Measurements from ENCODE around the gene DCP1A.
"Not testable (repeated sequence)": the region's sequence is repeated elsewhere in the genome, so short reads cannot be mapped to it uniquely, and the experiment has no call there.

Gene DCP1A

GRCh38 chr3:53269888-53270880, 77.2 kb downstream of the DCP1A start:
- in situ Hi-C loops (cut with MboI; ENCODE audit: low sequenced_read_pairs): no loop called here

- in situ Hi-C loops (cut with MboI; ENCODE audit: low sequenced_read_pairs): not testable (repeated sequence)
Observed at GRCh38 chr3:53269193-53269592, 78.2 kb downstream of the DCP1A start.

DNA sequence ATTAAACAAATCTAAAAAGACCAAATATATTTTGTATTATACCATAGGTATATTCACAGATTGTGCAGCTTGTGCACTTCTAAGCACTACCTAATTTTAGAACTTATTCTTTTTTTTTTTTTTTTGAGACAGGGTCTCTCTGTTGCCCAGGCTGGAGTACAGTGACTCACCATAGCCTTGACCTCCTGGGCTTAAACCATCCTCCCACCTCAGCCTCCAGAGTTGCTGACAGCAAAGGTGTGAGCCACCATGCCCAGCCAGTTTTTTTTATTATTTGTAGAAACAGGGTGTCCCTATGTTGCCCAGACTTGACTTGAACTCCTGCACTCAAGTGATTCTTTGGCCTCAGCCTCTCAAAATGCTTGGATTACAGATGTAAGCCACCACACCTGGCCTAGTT, 79.6 kb downstream of the DCP1A start:
- in situ Hi-C loops (cut with MboI; ENCODE audit: low sequenced_read_pairs): no loop called here

DNA sequence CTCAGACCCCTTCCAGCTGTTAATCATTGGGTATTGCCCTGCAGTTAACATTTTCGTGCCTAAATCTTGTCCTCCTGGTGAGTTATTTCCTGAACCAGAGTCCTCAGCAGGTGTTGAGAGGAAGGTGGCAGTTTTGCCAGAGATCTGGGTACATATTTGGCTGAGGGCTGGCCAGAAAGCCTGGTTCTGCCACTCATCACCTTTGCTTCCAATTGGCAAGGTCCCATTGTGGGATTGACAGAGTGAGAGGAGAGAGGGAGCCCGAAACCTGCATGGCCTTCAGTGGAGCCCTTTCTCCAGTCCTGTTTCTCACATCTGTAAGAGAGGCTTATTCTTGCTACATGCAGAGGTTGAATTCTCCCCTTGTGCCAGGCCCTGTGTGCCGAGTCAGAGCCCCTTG, 82.6 kb downstream of the DCP1A start:
- in situ Hi-C loops (cut with MboI; ENCODE audit: low sequenced_read_pairs): no loop called here

GRCh38 chr3:53263907-53264306, 83.4 kb downstream of the DCP1A start:
- in situ Hi-C loops (cut with MboI; ENCODE audit: low sequenced_read_pairs): no loop called here

DNA sequence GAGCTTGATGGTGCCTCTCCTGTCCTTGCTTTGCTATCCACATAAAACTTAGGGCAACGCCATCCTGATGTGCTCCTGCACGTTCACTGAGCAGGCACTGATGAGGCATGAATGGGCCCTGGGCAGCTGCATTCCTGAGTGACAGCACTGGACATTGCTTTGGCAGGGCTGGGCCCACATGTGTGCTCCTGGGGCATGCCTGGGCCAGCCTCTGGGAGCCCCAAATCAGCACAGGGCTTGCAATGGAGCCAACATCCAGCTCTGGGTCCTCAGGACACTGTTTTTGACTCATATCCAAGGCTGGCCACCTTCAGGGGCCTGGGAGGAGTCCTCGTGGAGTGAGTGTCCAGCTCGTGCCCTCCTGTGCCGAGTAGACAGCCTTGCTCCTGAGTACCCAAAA, 85.6 kb downstream of the DCP1A start:
- in situ Hi-C loops (cut with MboI; ENCODE audit: low sequenced_read_pairs): no loop called here

DNA sequence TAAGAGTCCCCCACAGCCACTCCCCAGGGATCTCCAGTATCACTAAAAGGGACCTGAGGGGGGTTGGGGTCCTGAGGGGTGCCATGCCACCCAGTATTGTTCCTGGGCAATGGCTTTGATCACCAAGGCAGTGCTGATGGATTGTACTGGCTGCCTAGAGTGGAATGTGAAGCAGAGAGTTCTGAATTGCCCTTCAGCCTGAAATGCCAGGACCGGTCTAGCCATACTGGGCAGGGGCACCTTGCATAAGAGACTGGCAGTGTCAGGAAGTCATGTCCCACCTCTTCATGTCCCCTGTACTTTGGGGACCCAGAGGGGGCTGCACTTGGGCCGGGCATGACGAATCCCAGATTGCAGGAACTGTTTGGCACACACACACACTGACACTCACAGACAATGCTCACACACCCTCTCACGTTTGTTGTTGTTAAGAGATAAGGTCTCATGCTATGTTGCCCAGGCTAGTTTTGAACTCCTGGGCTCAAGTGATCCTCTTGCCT, 87.0 kb downstream of the DCP1A start:
- in situ Hi-C loops (cut with MboI; ENCODE audit: low sequenced_read_pairs): no loop called here

GRCh38 chr3:53259427-53260259, 87.7 kb downstream of the DCP1A start:
- in situ Hi-C loops (cut with MboI; ENCODE audit: low sequenced_read_pairs): no loop called here

- in situ Hi-C loops (cut with MboI; ENCODE audit: low sequenced_read_pairs): no loop called here
Observed at GRCh38 chr3:53258600-53259426, 88.5 kb downstream of the DCP1A start.

DNA sequence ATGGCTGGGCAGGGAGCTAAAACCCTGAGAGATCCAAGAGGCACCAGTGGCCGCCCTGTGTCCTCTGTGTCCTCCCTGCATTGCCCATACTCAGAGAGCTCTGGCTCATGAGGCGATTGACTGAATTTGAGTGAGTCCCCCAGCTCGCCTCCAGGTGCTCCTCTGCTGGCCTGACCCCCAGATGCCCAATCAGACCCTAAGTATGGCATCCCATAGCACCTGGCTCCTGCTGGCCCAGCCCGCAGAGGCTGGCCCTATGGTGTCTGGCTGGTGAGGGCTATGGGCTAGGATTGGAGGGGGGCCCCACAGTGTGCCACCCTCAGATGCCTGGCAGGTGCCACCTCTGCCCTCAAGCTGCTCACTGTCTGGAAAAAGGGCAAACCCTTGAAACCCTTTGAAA, 89.9 kb downstream of the DCP1A start:
- in situ Hi-C loops (cut with MboI; ENCODE audit: low sequenced_read_pairs): no loop called here

GRCh38 chr3:53256704-53257055, 90.7 kb downstream of the DCP1A start:
- in situ Hi-C loops (cut with MboI; ENCODE audit: low sequenced_read_pairs): no loop called here

DNA sequence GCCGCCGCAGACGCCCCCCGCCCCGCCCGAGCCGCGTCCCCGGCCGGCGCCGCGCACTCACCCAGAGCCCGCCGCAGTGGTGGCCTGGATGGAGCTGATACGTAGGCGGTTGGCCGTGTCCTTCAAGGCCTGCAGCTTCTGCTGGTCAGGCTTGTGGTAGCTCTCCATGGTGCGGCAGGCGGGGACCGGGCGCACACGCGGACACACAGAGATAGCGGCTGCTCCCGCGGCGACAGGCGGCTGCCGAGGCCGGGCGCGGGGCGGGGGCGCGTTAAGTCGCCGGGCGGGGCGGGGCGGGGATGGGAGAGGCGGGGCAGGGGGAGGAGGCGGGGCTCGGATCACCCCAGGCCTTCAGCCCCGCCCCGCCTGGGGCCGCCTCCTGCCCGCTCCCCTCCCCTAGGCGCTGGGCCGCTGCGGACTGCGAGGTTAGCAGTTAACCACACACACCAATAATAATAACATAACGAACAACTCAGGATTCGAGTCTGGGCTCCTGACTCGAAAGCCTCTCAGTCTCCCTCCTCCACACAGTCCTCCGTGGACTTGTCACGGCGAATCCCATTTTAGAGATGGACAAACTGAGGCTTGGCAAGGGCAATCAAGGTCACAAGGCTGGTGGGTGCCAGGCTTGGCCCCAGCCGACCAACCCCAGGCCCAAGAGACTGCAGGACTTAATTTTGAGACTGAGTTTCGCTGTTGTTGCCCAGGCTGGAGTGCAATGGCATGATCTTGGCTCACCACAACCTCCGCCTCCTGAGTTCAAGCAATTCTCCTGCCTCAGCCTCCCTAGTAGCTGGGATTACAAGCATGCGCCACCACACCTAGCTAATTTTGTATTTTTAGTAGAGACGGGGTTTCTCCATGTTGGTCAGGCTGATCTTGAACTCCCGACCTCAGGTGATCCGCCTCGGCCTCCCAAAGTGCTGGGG, 91.3 kb downstream of the DCP1A start, which contains the start of gene TKT:
Gene TKT (minus strand): TSS at position 248 of the 929 bp plus-strand sequence. CDS start 80 bp downstream, at position 168.
- in situ Hi-C loops (cut with MboI; ENCODE audit: low sequenced_read_pairs): no loop called here

GRCh38 chr3:53255423-53255774, 91.9 kb downstream of the DCP1A start:
- in situ Hi-C loops (cut with MboI; ENCODE audit: low sequenced_read_pairs): no loop called here

GRCh38 chr3:53254509-53255422, 92.6 kb downstream of the DCP1A start:
- in situ Hi-C loops (cut with MboI; ENCODE audit: low sequenced_read_pairs): no loop called here

DNA sequence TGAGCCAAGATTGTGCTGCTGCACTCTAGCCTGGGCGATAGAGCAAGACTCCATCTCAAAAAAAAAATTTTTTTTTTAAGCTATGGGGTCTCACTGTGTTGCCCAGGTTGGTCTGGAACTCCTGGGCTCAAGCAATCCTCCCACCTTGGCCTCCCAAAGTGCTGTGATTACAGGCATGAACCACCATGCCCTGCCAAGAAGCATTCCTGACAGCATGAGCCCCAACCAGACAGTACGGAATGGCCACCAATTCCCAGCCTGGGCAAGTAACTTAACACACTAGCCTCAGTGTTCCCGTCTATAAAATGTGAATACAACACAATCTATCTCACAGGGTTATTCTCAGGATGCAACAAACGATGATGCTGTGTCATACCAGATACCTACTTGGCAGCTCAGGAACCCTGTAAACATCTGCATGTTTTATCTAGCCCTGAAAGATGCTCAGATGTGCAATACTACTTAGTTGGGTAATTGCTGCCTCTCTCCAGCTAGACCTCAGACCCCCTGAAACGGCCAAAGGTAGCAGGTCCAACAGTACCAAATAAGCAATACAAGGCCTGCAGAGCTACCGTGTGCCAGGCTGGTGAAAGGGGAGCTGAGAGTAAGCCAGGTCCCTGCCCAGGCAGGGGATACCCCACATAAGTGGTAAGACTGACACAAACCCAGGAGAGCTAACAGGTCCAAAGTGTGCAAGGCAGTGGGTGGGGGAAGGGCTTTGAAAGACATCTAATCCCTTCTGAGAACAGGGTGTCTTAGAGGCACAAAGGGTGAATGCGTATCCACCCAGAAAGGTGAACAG, 93.4 kb downstream of the DCP1A start:
- in situ Hi-C loops (cut with MboI; ENCODE audit: low sequenced_read_pairs): no loop called here

DNA sequence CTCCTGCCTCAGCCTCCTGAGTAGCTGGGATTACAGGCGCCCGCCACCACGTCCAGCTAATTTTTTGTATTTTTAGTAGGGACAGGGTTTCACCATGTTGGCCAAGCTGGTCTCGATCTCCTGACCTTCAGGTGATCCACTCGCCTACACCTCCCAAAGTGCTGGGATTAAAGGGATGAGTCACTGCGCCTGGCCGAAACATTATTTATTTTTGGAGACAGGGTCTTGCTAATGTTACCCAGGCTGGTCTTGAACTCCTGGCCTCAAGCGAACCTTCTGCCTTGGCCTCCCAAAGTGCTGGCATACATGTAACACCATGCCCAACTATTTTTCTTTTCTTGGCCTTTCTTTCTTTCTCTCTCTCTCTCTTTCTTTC, 94.4 kb downstream of the DCP1A start:
- in situ Hi-C loops (cut with MboI; ENCODE audit: low sequenced_read_pairs): not testable (repeated sequence)

DNA sequence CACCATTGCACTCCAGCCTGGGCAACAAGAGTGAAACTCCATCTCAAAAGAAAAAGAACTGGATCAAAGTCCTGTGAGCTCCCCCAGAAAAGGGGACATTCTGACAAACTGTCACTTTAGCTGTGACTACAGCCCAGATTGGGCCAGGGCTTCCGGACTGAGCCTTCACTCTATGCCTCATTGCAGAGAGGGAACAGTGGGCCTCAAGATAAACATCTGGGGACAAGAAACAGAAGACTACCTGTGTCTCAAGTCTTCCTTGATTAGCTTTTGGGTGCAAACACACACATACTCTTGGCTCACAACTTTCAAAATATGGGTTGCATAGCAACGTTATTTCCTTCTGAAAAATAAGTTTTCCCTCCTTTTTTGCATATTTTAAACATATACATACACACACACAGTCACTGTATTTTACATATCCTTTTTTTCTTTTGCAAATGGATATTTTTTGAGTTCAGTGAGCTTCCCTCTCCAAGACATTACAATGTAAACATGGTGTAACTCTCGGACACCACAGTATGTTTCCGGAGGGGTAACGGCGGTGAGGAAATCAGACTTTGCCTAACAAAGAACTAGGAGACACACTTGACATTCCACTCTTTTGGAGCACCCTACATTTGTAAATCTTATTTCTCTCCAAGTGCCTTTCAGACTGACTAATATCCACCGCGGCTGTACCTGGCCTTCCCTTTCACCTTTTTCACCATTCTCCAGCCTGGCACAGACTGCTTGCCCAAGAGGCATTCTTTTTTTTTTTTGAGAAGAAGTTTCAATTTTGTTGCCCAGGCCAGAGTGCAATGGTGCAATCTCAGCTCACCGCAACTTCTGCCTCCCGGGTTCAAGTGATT, 95.0 kb downstream of the DCP1A start:
- in situ Hi-C loops (cut with MboI; ENCODE audit: low sequenced_read_pairs): no loop called here
